HG03095 (cell line): ENCODE data around the gene ZBTB47.

Experiments used
- ATAC-seq: cut with Tn5 transposase; IDR thresholded peaks from one replicate; pipeline ENCODE4 v1.9.1; 2021; ENCODE audit warnings: moderate library complexity; ENCODE audit not compliant: unreplicated experiment

The ZBTB47 gene

GRCh38 chr3:42664438-42664803 is 10.9 kb downstream of the ZBTB47 start:
- ATAC-seq = no peak

GRCh38 chr3:42665050-42665878 is 11.8 kb downstream of the ZBTB47 start:
- ATAC-seq = no peak

GRCh38 chr3:42666022-42666421 is 12.5 kb downstream of the ZBTB47 start:
- no peak for ATAC-seq

- no peak for ATAC-seq
Observed at GRCh38 chr3:42666577-42666998, 13.1 kb downstream of the ZBTB47 start.

GRCh38 chr3:42667096-42667522 is 13.6 kb downstream of the ZBTB47 start:
- ATAC-seq = no peak

- no peak for ATAC-seq
Observed at GRCh38 chr3:42667523-42668412, 14.3 kb downstream of the ZBTB47 start.

- no peak for ATAC-seq
Observed at GRCh38 chr3:42668413-42668760, 14.9 kb downstream of the ZBTB47 start.

GRCh38 chr3:42668793-42669217 is 15.3 kb downstream of the ZBTB47 start:
- no peak for ATAC-seq

- ATAC-seq = no peak
Observed at GRCh38 chr3:42670051-42670576, 16.6 kb downstream of the ZBTB47 start.

- ATAC-seq = no peak
Observed at GRCh38 chr3:42670670-42671069, 17.2 kb downstream of the ZBTB47 start.

GRCh38 chr3:42672515-42672914 is 19.0 kb downstream of the ZBTB47 start:
- no peak for ATAC-seq

GRCh38 chr3:42673082-42673481 is 19.6 kb downstream of the ZBTB47 start:
- no peak for ATAC-seq

- ATAC-seq = no peak
Observed at GRCh38 chr3:42674146-42674545, 20.6 kb downstream of the ZBTB47 start.

- ATAC-seq = no peak
Observed at GRCh38 chr3:42675909-42676308, 22.4 kb downstream of the ZBTB47 start.

- ATAC-seq = no peak
Observed at GRCh38 chr3:42678447-42678846, 24.9 kb downstream of the ZBTB47 start.

GRCh38 chr3:42680271-42680670 is 26.8 kb downstream of the ZBTB47 start:
- ATAC-seq = no peak

- no peak for ATAC-seq
Observed at GRCh38 chr3:42680806-42681205, 27.3 kb downstream of the ZBTB47 start.

- ATAC-seq = no peak
Observed at GRCh38 chr3:42681361-42682038, 28.0 kb downstream of the ZBTB47 start.

- no peak for ATAC-seq
Observed at GRCh38 chr3:42682301-42683070, 29.0 kb downstream of the ZBTB47 start.

GRCh38 chr3:42683875-42684598 is 30.5 kb downstream of the ZBTB47 start:
- ATAC-seq = no peak
